HG03135 (cell line): ENCODE results near the gene WDR64.
A peak's percentile ranks its signal among the peaks of the same experiment; 100 is the strongest.
"Not testable (repeated sequence)": the region's sequence is repeated elsewhere in the genome, so short reads cannot be mapped to it uniquely, and the experiment has no call there.

Experiments
- ATAC-seq: cut with Tn5 transposase; IDR thresholded peaks from one replicate; pipeline ENCODE4 v1.9.1; 2021; ENCODE audit warnings: mild to moderate bottlenecking, moderate library complexity; ENCODE audit not compliant: unreplicated experiment

WDR64 gene

GRCh38 chr1:241654641-241655040 is 2.6 kb downstream of the WDR64 start:
- no peak for ATAC-seq

- no peak for ATAC-seq
Observed at GRCh38 chr1:241658081-241658793, 6.2 kb downstream of the WDR64 start.

- ATAC-seq: not testable (repeated sequence)
Observed at GRCh38 chr1:241659016-241659415, 6.9 kb downstream of the WDR64 start.

GRCh38 chr1:241660424-241660972 is 8.4 kb downstream of the WDR64 start:
- no peak for ATAC-seq

- no peak for ATAC-seq
Observed at GRCh38 chr1:241666419-241666818, 14.3 kb downstream of the WDR64 start.

- ATAC-seq: no peak
Observed at GRCh38 chr1:241672301-241672700, 20.2 kb downstream of the WDR64 start.

GRCh38 chr1:241674805-241675384 is 22.8 kb downstream of the WDR64 start:
- no peak for ATAC-seq

GRCh38 chr1:241675983-241676382 is 23.9 kb downstream of the WDR64 start:
- ATAC-seq: no peak

GRCh38 chr1:241677201-241677600 is 25.1 kb downstream of the WDR64 start:
- ATAC-seq: peak; percentile 94

- no peak for ATAC-seq
Observed at GRCh38 chr1:241678536-241678935, 26.5 kb downstream of the WDR64 start.

GRCh38 chr1:241679404-241679803 is 27.3 kb downstream of the WDR64 start:
- no peak for ATAC-seq

GRCh38 chr1:241679961-241680360 is 27.9 kb downstream of the WDR64 start:
- ATAC-seq: no peak

GRCh38 chr1:241681861-241682448 is 29.9 kb downstream of the WDR64 start:
- not testable (repeated sequence) for ATAC-seq

GRCh38 chr1:241682921-241683320 is 30.8 kb downstream of the WDR64 start:
- ATAC-seq: no peak

- no peak for ATAC-seq
Observed at GRCh38 chr1:241684108-241684507, 32.0 kb downstream of the WDR64 start.

- ATAC-seq: no peak
Observed at GRCh38 chr1:241688940-241689368, 36.9 kb downstream of the WDR64 start.

GRCh38 chr1:241695246-241696171 is 43.4 kb downstream of the WDR64 start:
- no peak for ATAC-seq

GRCh38 chr1:241696172-241696814 is 44.2 kb downstream of the WDR64 start:
- ATAC-seq: no peak

- ATAC-seq: no peak
Observed at GRCh38 chr1:241696815-241697639, 44.9 kb downstream of the WDR64 start.

GRCh38 chr1:241697640-241698018 is 45.5 kb downstream of the WDR64 start:
- ATAC-seq: no peak
